Activated CD8-positive, alpha-beta memory T cell treated with anti-CD3 and anti-CD28 coated beads, Interleukin-2, amount 50 U/mL, for 4 hours (primary cell): ENCODE results near the gene EIF2S1.
"Not testable (repeated sequence)": the region's sequence is repeated elsewhere in the genome, so short reads cannot be mapped to it uniquely, and the experiment has no call there.

Experiments
- DNase-seq: peaks from one replicate; pipeline ENCODE4 v3.0.0-alpha.2; 2020

The EIF2S1 gene

GRCh38 chr14:67372833-67373232 lies 12.7 kb downstream of the EIF2S1 start:
- no peak for DNase-seq

GRCh38 chr14:67373347-67373746 lies 13.2 kb downstream of the EIF2S1 start:
- DNase-seq: no peak

GRCh38 chr14:67377916-67378315 lies 17.8 kb downstream of the EIF2S1 start:
- DNase-seq: no peak

- DNase-seq: no peak
These were observed 25.0 kb downstream of the EIF2S1 start for GRCh38 chr14:67385120-67385519.

- DNase-seq: no peak
These were observed 25.5 kb downstream of the EIF2S1 start for GRCh38 chr14:67385618-67386017.

GRCh38 chr14:67387195-67387594 lies 27.1 kb downstream of the EIF2S1 start:
- no peak for DNase-seq

- DNase-seq: no peak
These were observed 29.1 kb downstream of the EIF2S1 start for GRCh38 chr14:67389275-67389674.

- DNase-seq: no peak
These were observed 29.8 kb downstream of the EIF2S1 start for GRCh38 chr14:67389811-67390534.

- no peak for DNase-seq
These were observed 31.1 kb downstream of the EIF2S1 start for GRCh38 chr14:67391268-67391667.

- no peak for DNase-seq
These were observed 32.0 kb downstream of the EIF2S1 start for GRCh38 chr14:67392123-67392522.

- no peak for DNase-seq
These were observed 32.7 kb downstream of the EIF2S1 start for GRCh38 chr14:67392800-67393199.

- DNase-seq: no peak
These were observed 33.6 kb downstream of the EIF2S1 start for GRCh38 chr14:67393689-67394088.

GRCh38 chr14:67395086-67395875 lies 35.2 kb downstream of the EIF2S1 start:
- no peak for DNase-seq

GRCh38 chr14:67395876-67396189 lies 35.7 kb downstream of the EIF2S1 start:
- DNase-seq: no peak

GRCh38 chr14:67396381-67396970 lies 36.3 kb downstream of the EIF2S1 start:
- DNase-seq: no peak

- DNase-seq: no peak
These were observed 37.4 kb downstream of the EIF2S1 start for GRCh38 chr14:67397536-67397935.

GRCh38 chr14:67400434-67400833 lies 40.3 kb downstream of the EIF2S1 start:
- DNase-seq: no peak

GRCh38 chr14:67405771-67406170 lies 45.6 kb downstream of the EIF2S1 start:
- no peak for DNase-seq

GRCh38 chr14:67408122-67408801 lies 48.1 kb downstream of the EIF2S1 start:
- not testable (repeated sequence) for DNase-seq

- DNase-seq: no peak
These were observed 49.3 kb downstream of the EIF2S1 start for GRCh38 chr14:67409461-67409860.

GRCh38 chr14:67410313-67410712 lies 50.2 kb downstream of the EIF2S1 start:
- no peak for DNase-seq

GRCh38 chr14:67411370-67411769 lies 51.2 kb downstream of the EIF2S1 start:
- DNase-seq: no peak

- peak; percentile 46 for DNase-seq
These were observed 51.8 kb downstream of the EIF2S1 start, which contains the start of gene PLEK2 for GRCh38 chr14:67411820-67412421. Gene PLEK2, minus strand, starts transcription at chr14:67412165. Its CDS starts 106 bp downstream, at chr14:67412059.
